Measurements from ENCODE around the gene PDGFRB.

The PDGFRB gene

DNA sequence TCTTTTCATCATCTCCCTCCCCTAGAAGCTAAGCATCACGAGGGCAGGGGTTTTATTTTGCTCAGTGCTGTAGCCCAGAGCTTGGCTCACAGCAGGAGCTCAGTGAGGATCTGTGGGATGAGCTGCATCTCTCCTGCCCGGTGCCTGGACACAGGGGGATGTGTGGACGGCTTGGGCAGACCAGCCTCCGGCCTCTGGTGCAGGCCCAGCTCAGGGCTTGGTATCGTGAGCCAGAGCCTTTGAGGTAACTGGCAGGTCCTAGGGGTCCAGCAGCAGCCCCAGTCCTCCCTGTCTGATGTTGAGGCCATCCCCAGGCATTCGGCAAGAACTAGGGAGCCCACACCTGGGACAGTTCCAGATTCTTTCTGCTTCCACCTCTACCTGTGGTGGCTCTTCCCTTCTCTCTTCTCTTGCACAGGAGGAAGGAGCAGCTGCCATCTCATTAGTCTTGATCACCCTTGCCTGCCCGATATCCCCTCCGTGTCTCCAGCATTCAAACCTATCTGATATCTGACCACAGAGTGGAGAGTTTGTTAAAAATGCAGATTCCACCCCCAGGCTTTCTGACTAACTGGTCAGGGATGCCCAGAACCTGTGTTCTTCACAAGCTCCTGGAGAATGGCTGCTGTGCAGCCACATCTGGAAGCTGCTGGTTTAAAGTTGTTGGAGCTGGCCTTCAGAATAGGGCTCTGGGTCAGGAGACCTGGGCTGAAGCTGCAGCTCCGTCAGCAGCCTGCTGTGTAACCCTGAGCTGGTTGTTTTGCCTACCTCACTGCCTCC lies 26.3 kb upstream of the PDGFRB start:
- DNase-seq (ENCODE audit: low read depth) = no peak

GRCh38 chr5:150181027-150181426 lies 25.4 kb upstream of the PDGFRB start:
- no peak for DNase-seq (ENCODE audit: low read depth)

GRCh38 chr5:150180241-150181026 lies 24.8 kb upstream of the PDGFRB start:
- DNase-seq (ENCODE audit: low read depth) = no peak

GRCh38 chr5:150179019-150179620 lies 23.5 kb upstream of the PDGFRB start:
- DNase-seq (ENCODE audit: low read depth) = no peak

- no peak for DNase-seq (ENCODE audit: low read depth)
These were observed 22.6 kb upstream of the PDGFRB start for GRCh38 chr5:150178262-150178661.

- no peak for DNase-seq (ENCODE audit: low read depth)
These were observed 22.1 kb upstream of the PDGFRB start for GRCh38 chr5:150177721-150178120.

DNA sequence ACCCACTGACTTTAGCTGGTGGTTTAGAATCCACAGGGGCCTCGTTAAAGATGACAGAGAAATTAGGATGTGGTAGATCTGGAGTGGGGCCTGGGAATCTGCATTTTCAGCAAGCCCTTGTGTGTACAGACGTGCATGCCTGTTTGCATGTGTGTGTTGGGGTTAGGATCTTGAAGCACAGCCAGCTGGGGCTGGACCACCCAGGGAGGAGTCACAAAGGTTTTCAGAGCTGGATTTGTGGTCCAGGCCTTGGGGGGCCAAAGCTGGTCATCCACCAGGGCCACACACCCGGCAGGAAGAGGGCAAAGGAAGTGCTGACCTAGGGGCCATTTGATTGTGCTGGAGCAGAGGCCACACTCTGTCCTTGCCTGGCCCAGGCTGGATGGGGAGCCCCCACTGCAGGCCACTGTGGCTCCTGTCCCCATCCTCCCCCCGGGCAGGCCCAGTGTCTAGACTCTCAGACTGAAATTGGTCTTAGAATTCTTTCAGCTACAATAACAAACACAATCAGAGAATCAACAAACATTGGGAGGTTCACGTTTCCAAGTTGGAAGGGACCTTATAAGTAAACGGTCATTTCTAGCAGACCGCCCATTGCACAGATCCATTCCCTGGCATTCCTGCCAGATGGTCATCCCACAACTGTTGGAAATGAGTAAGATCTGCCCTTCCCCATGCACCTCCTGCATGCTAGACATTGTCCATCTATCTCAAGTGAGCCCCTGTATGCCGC lies 21.3 kb upstream of the PDGFRB start:
- no peak for DNase-seq (ENCODE audit: low read depth)

GRCh38 chr5:150175536-150175935 lies 19.9 kb upstream of the PDGFRB start:
- DNase-seq (ENCODE audit: low read depth) = no peak

DNA sequence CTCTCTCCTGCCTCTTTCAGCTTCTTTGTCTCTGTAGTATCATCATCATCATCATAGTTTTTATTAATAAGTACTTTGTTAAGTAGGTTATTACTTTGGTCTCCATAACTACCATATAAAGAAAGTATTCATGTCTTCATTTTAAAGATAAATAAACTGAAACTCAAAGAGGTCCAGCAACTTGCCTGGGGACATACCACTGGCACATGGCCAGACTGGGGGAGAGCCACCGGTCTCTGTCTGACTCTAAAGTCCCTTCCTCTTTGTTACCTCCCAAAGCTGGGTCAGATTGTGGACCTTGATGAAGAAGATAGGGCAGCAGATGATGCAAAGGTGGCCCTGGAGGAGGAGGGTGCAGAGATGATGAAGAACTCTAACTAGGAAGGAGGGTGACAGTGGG lies 19.4 kb upstream of the PDGFRB start:
- no peak for DNase-seq (ENCODE audit: low read depth)

GRCh38 chr5:150174285-150174684 lies 18.6 kb upstream of the PDGFRB start:
- no peak for DNase-seq (ENCODE audit: low read depth)

GRCh38 chr5:150173161-150173560 lies 17.5 kb upstream of the PDGFRB start:
- no peak for DNase-seq (ENCODE audit: low read depth)

- no peak for DNase-seq (ENCODE audit: low read depth)
These were observed 16.9 kb upstream of the PDGFRB start for GRCh38 chr5:150172556-150172955.

DNA sequence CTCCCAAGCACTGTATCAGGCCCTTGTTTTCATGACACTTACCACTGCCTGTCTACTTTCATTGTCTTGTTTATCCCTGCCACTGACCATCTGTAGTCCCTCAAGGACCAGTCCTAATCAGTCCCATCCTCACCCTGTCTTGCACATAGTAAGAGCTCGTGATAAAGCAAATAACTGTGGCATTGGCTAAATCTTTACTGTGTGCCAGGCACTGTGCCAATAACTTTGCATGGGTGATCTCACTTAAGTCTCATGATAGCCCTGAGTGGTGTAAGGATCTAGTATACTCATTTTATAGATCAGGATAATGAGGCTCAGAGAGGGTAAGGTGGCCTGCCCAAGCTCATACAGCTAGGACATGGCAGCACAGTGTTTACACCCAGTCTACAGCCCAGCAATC lies 16.5 kb upstream of the PDGFRB start:
- DNase-seq (ENCODE audit: low read depth) = no peak

GRCh38 chr5:150168864-150169263 lies 13.2 kb upstream of the PDGFRB start:
- no peak for DNase-seq (ENCODE audit: low read depth)

DNA sequence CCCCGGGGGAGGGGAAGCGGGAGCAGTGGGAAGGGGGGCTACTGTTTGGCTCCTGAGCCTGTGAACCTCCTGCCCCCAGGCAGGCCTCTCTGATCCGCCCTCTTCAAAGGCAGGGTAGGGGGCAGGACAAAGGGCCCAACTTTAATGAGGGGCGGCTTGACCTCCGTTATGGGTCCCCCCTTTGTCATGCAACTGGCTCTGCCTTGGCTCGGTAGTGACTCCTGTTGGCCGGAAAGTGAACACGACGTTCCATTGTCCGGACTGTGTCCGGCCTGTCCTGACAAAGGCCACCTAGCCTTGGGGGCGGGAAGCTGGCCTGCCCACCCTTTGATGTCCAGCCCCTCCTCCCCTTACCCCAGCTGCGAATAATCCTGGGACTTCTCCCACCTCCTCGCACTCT lies 12.3 kb upstream of the PDGFRB start:
- DNase-seq (ENCODE audit: low read depth) = no peak

GRCh38 chr5:150167512-150167850 lies 11.8 kb upstream of the PDGFRB start:
- no peak for DNase-seq (ENCODE audit: low read depth)

- DNase-seq (ENCODE audit: low read depth) = no peak
These were observed 11.2 kb upstream of the PDGFRB start, which contains the start of gene CDX1 for GRCh38 chr5:150166650-150167511. Gene CDX1, plus strand, starts transcription at chr5:150166778. Its CDS starts 99 bp downstream, at chr5:150166877.

DNA sequence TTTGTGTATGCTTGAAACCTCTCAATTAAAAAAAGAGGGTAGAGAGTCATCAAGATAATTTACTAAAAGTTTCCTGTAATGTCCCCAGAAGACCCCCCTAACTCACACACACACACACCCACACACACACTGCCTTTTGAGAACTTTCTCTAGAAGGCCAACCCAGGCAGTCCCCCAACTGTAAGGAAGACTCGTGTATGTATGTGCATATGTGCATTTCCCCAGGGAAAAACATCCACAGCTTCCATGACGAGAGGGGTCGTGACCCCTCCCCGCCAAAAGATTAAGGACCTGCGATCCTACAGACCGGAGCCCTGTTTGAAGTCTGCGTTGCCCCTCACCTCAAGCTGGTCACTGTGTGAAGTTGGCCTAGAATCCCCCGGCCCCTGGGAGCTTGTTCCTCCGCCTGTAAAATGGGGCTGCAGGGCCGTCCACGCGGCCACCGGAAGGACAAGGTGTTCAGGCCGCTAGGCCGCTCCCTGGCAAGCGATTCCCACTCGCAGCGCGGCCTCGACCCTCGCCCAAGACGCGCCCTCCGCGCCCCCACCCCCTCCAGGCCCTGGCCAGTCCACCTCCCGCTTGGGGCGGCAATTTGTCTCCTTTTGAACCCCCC lies 10.5 kb upstream of the PDGFRB start:
- no peak for DNase-seq (ENCODE audit: low read depth)

GRCh38 chr5:150164211-150164980 lies 8.8 kb upstream of the PDGFRB start:
- no peak for DNase-seq (ENCODE audit: low read depth)

DNA sequence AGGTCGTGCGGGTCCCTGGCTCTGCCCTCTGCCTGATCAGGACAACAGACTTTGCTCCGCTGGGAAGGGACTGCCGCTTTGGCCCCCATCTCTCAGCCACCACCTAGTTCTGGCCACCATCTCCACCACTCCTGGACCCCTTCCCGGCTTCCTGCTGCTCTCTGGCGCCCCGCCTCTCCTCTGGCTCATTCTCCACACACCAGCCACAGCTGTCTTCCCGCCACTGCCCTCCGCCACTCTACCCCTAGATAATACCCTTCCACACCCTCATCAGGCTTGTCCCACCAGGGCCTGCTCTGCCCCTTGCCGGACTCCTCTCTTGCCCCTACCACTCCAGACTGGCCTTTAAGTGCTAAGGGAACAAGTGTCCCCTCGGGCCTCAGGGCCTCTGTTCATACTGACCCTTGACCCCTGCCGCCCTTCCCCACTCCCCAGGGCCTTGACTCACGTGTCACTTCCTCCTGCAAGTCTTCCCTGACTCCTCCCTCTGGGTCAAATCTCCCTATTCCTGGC lies 8.0 kb upstream of the PDGFRB start:
- no peak for DNase-seq (ENCODE audit: low read depth)

Data from stimulated activated CD4-positive, alpha-beta T cell treated with anti-CD3 and anti-CD28 coated beads, Interleukin-2, amount 100 ng/mL, for 4 hours (primary cell).